Activated T-helper 1 cell treated with anti-CD3 and anti-CD28 coated beads, Interleukin-12 subunit alpha, Interleukin-12 subunit beta, Interleukin-2, Interleukin-4 antibody, amounts not matched to agents 30 ng/mL and 10 ng/mL and 1 ng/mL, durations not matched to agents 14 hours and 24 hours and 36 hours (primary cell): ENCODE results near the gene NFIX. TPM values are rescaled to one million over a fixed set of nuclear protein-coding genes. Genes with fewer than 3 reads are reported as not detected.

ENCODE experiments used
- DNase-seq: peaks from one replicate; pipeline ENCODE4 v3.0.0; 2021; ENCODE audit warnings: low spot score
- H3K27ac Mint-ChIP-seq: one replicate; pipeline ENCODE4 v1.8.0; 2021; ENCODE audit warnings: mild to moderate bottlenecking, mixed read lengths
- H3K27me3 Mint-ChIP-seq: one replicate; pipeline ENCODE4 v1.8.0; 2022; ENCODE audit warnings: mild to moderate bottlenecking, moderate library complexity, mixed read lengths; ENCODE audit not compliant: insufficient read depth
- H3K36me3 Mint-ChIP-seq: one replicate; pipeline ENCODE4 v1.8.0; 2021; ENCODE audit warnings: low read depth, mixed read lengths
- H3K4me1 Mint-ChIP-seq: one replicate; pipeline ENCODE4 v1.8.0; 2021; ENCODE audit warnings: low read depth, mixed read lengths
- H3K4me3 Mint-ChIP-seq: one replicate; pipeline ENCODE4 v1.8.0; 2021; ENCODE audit warnings: mild to moderate bottlenecking, moderate library complexity, mixed read lengths
- H3K9me3 Mint-ChIP-seq: one replicate; pipeline ENCODE4 v1.8.0; 2021; ENCODE audit warnings: mixed read lengths
- intact Hi-C: fragments of 100-400 bp; cut with micrococcal nuclease; formaldehyde crosslinking; loops from one replicate; pipeline ENCODE4 v1.15.1; 2024
- total RNA-seq: library from RNA; stranded (reverse); gene quantifications from 2 replicates; pipeline ENCODE4 v1.2.3, GENCODE V29; 2022

NFIX gene
- total RNA-seq, 1 donor from 2014 or later, result 8.0 TPM

DNA sequence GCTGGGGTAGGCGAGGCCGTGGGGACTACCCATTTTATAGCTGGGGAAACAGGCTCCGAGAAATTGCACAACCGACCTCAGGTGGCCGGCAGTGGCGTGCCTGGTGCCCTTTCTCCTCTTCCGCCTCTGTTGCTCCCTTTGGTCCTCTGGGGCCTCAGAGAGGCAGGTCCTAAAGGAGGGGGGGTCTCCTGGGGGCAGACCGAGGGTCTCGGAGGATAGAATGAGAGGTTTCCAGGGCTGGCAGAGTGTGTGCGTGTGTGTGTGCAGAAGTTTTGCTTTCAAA is 143.6 kb downstream of the NFIX start:
- Mint-ChIP-seq H3K9me3 (no peaks in the 10 kb centered on the region), H3K4me1 (peaks cover 7% of the 10 kb centered on the region), H3K36me3 (peaks cover 37% of the 10 kb centered on the region), H3K27ac (no peak overlapping the region), H3K27me3 (no peaks in the 10 kb centered on the region), H3K4me3 (no peak overlapping the region)
- no peak for DNase-seq
- intact Hi-C loops, result no loop called here

DNA sequence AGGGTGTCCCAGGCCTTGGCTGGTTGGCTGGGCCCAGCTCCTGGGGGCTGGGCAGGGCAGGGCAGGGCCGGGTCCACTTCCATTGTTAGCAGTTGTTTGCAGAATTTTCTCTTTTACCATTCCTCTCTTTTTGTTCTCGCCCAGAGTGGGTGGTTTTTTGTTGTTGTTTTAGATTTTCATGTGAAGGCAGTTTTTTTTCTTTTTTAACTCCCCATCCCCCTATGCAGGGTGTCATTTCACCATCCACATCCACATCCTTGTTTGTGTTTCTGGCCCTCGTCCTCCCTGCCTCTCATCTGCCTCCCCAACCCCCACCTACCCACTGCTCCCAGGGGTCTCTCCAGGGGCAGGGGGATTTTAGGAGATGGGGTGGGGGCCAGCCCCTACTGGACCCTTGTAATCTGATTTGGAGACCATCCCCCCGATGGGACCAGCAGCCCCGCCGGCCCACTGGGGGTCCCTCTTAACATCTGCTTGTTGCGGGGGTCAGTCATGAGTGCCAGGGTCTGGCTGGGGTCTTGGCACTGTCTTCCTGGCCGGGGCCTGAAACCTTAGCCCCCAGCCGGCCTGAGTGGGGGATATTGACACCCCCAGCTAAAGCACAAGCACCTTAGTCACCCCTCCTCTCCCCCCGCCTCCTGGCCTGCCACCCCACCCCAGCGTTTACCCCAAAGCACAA is 144.5 kb downstream of the NFIX start:
- H3K4me3 Mint-ChIP-seq, result no peak overlapping the region
- peaks cover 33% of the 10 kb centered on the region for H3K36me3 Mint-ChIP-seq
- peaks cover under 1% of the 10 kb centered on the region for H3K4me1 Mint-ChIP-seq
- H3K9me3 Mint-ChIP-seq, result no peaks in the 10 kb centered on the region
- no peaks in the 10 kb centered on the region for H3K27me3 Mint-ChIP-seq
- peak overlapping the region; percentile 65 for H3K27ac Mint-ChIP-seq
- no peak for DNase-seq
- intact Hi-C loops, result no loop called here

DNA sequence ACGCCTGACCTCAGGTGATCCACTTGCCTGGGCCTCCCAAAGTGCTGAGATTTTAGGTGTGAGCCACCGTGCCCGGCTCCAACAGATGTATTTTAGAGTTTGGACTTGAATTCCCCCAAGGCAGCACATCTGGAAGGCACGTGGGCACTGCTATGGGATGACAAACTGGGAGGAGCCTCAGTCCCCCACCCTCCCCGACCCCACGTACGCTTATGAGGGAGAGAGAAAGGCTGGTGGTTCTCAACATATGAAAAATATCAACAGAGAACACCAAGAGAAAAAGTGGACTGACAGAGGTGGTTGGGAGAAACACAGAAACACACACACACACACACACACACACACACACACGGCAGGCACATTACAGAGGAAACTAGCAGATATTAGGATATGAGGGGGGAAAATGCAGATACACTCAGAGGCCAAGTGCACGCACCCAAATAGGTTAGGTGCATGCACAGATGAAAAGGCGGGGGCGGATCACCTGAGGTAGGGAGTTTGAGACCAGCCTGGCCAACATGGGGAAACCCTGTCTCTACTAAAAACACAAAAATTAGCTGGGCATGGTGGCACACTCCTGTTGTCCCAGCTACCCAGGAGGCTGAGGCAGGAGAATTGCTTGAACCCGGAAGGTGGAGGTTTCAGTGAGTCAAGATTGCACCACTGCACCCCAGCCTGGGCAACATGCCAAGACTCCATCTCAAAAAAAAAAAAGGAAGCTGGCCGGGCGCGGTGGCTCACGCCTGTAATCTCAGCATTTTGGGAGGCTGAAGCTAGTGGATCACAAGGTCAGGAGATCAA is 151.7 kb downstream of the NFIX start:
- Mint-ChIP-seq H3K27ac (no peak overlapping the region), H3K4me1 (peaks cover 29% of the 10 kb centered on the region), H3K4me3 (peak overlapping the region; percentile 39), H3K27me3 (no peaks in the 10 kb centered on the region), H3K36me3 (peaks cover 11% of the 10 kb centered on the region), H3K9me3 (no peaks in the 10 kb centered on the region)
- DNase-seq, result no peak
- intact Hi-C loops, result no loop called here

Other genes starting within 250 kb of the NFIX start
- gene BEST2, start 243.7 kb upstream of the NFIX start, total RNA-seq, result 0.12 TPM in 1 of 2 replicates, not detected in the other
- gene HOOK2, start 219.9 kb upstream of the NFIX start, total RNA-seq, result 13.3 and 15.7 TPM in 2 replicates
- gene JUNB, start 204.0 kb upstream of the NFIX start, total RNA-seq, result 311 and 312 TPM in 2 replicates
- 277 and 280 TPM in 2 replicates for gene PRDX2, start 193.7 kb upstream of the NFIX start, total RNA-seq
- gene THSD8, start 193.4 kb upstream of the NFIX start, total RNA-seq, result 28.0 and 28.1 TPM in 2 replicates
- 36.1 and 37.5 TPM in 2 replicates for gene RNASEH2A, start 188.9 kb upstream of the NFIX start, total RNA-seq
- gene RTBDN, start 160.9 kb upstream of the NFIX start, total RNA-seq, result not detected in 2 replicates
- gene MAST1, start 157.0 kb upstream of the NFIX start, total RNA-seq, result 1.4 and 1.7 TPM in 2 replicates
- gene DNASE2, start 114.0 kb upstream of the NFIX start, total RNA-seq, result 22.9 and 23.7 TPM in 2 replicates
- gene KLF1, start 108.3 kb upstream of the NFIX start, total RNA-seq, result 0.80 and 1.3 TPM in 2 replicates
- gene GCDH, start 104.3 kb upstream of the NFIX start, total RNA-seq, result 65.9 and 68.8 TPM in 2 replicates
- gene SYCE2, start 76.2 kb upstream of the NFIX start, total RNA-seq, result 1.9 and 4.1 TPM in 2 replicates
- gene FARSA, start 61.8 kb upstream of the NFIX start, total RNA-seq, result 217 and 220 TPM in 2 replicates
- 913 and 933 TPM in 2 replicates for gene CALR, start 56.9 kb upstream of the NFIX start, total RNA-seq
- gene RAD23A, start 49.6 kb upstream of the NFIX start, total RNA-seq, result 197 and 202 TPM in 2 replicates
- gene GADD45GIP1, start 38.3 kb upstream of the NFIX start, total RNA-seq, result 32.1 and 33.2 TPM in 2 replicates
- gene DAND5, start 25.9 kb upstream of the NFIX start, total RNA-seq, result 0.10 TPM in 2 replicates
- gene LYL1, start 107.4 kb downstream of the NFIX start, total RNA-seq, result 2.4 and 2.5 TPM in 2 replicates
- gene TRMT1, start 121.3 kb downstream of the NFIX start, total RNA-seq, result 154 and 157 TPM in 2 replicates
- gene NACC1, start 122.8 kb downstream of the NFIX start, total RNA-seq, result 124 TPM in 2 replicates
- gene STX10, start 154.9 kb downstream of the NFIX start, total RNA-seq, result 73.8 and 78.1 TPM in 2 replicates
- 173 and 175 TPM in 2 replicates for gene IER2, start 154.9 kb downstream of the NFIX start, total RNA-seq